HG02610 (cell line): ENCODE measurements around the gene GMDS.

Experiments
- ATAC-seq: cut with Tn5 transposase; IDR thresholded peaks from one replicate; pipeline ENCODE4 v1.9.1; 2021; ENCODE audit warnings: mild to moderate bottlenecking, moderate library complexity; ENCODE audit not compliant: unreplicated experiment

GMDS gene

GRCh38 chr6:2245103-2245876 lies at the start of gene GMDS:
Gene GMDS, minus strand, starts transcription at chr6:2245605.
- ATAC-seq = peak; percentile 93

GRCh38 chr6:2285510-2285909 lies 40.1 kb upstream of the GMDS start:
- no peak for ATAC-seq

GRCh38 chr6:2275892-2276242 lies 30.5 kb upstream of the GMDS start:
- no peak for ATAC-seq

- no peak for ATAC-seq
These were observed 29.8 kb upstream of the GMDS start for GRCh38 chr6:2274981-2275891.

- ATAC-seq = no peak
These were observed 27.3 kb upstream of the GMDS start for GRCh38 chr6:2272696-2273095.

GRCh38 chr6:2270054-2270453 lies 24.6 kb upstream of the GMDS start:
- no peak for ATAC-seq

- no peak for ATAC-seq
These were observed 21.4 kb upstream of the GMDS start for GRCh38 chr6:2266841-2267240.

- no peak for ATAC-seq
These were observed 20.8 kb upstream of the GMDS start for GRCh38 chr6:2266031-2266795.

- no peak for ATAC-seq
These were observed 19.5 kb upstream of the GMDS start for GRCh38 chr6:2264932-2265331.

- no peak for ATAC-seq
These were observed 18.5 kb upstream of the GMDS start for GRCh38 chr6:2263896-2264295.

- ATAC-seq = no peak
These were observed 14.2 kb upstream of the GMDS start for GRCh38 chr6:2259574-2259973.

- no peak for ATAC-seq
These were observed 13.6 kb upstream of the GMDS start for GRCh38 chr6:2259002-2259494.

GRCh38 chr6:2258112-2258511 lies 12.7 kb upstream of the GMDS start:
- ATAC-seq = no peak

GRCh38 chr6:2257363-2257762 lies 12.0 kb upstream of the GMDS start:
- no peak for ATAC-seq

GRCh38 chr6:2254747-2255146 lies 9.3 kb upstream of the GMDS start:
- no peak for ATAC-seq

GRCh38 chr6:2249126-2249525 lies 3.7 kb upstream of the GMDS start:
- no peak for ATAC-seq

- no peak for ATAC-seq
These were observed 2.3 kb upstream of the GMDS start for GRCh38 chr6:2247664-2248063.

GRCh38 chr6:2245877-2246863 lies 765 bp upstream of the GMDS start:
- no peak for ATAC-seq

GRCh38 chr6:2244261-2245102 lies 923 bp downstream of the GMDS start:
- ATAC-seq = peak; percentile 16
